ENCODE results near the gene JOSD1. TPM values are rescaled to one million over a fixed set of nuclear protein-coding genes. Genes with fewer than 3 reads are reported as not detected.

JOSD1 gene
- 10 to 100 TPM; 15.6 to 20.6 TPM for total RNA-seq
- 10 to 100 TPM in 1 of 2 donors, 1 to 10 TPM in 1; 3.4 to 13.8 TPM for polyA plus RNA-seq

DNA sequence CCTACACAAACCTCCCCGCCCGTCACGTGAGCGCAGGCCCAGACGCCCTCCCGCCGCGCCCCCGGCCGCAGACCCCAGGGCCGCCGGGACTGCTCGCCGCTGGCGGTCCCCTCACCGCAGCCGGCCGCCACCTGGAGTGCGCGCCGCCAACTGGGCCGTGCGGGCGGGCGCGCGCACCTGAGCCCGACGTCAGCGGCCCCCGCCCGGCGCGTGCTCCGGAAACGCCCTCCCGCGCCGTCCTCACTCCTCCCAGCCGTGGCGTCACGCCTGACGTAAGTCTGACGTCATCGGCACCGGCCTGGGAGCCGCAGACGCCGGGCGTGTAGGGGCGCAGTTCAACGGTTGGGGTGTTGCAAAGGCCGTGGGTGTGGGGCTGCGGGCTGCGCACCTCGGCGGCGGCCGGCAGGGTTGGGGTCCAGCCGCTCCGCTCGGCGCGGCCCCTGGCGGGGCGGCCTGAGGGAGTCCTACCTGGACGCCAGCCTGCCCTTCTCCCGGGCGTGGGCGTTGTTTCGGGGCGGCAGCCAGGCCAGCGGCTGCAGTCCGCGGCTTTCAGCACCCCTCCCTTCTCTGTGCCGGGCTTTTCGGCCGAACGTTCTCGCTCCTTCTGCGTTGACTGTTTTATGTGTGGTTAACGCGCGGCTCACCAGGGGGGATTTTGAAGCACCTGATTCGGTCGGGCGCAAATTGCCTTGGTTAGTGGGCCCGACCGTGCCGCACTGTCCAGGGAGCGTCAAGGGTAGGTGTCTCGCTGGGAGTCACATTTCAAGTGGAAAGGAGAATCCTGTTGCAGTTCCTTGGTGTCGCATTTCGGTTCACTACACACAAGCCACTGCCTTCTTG lies at the start of gene JOSD1:
JOSD1 (minus strand) TSS at position 155 of the 840 bp plus-strand sequence. CDS start 956 bp downstream, outside the sequence.
- Histone ChIP-seq H3K4me1 (ENCODE audit: control insufficient read depth in 4 of 4, insufficient read depth in 4 of 4, low read length in 3 of 4) (peaks cover 8 to 45% (median 33%) of the 10 kb centered on the region in 4 donors), H3K9ac (ENCODE audit: low read depth in 1 of 2, low read length in 2 of 2) (peak within 1 kb of the TSS; percentile 89 to 97), H3K27me3 (ENCODE audit: control insufficient read depth in 4 of 4, insufficient read depth in 4 of 4, low read length in 3 of 4) (no peaks in the 10 kb centered on the region), H3K9me3 (ENCODE audit: control insufficient read depth in 4 of 4, low read length in 3 of 4) (no peaks in the 10 kb centered on the region), H3K36me3 (ENCODE audit: control insufficient read depth in 4 of 4, insufficient read depth in 3 of 4, low read depth in 1 of 4, low read length in 3 of 4) (no peaks in the 10 kb centered on the region), H3K4me3 (ENCODE audit: low read depth in 1 of 3, low read length in 3 of 3) (peak within 1 kb of the TSS; percentile 65 to 83 (median 67)), H3K27ac (ENCODE audit: low read depth in 1 of 2, low read length in 2 of 2) (peak within 1 kb of the TSS; percentile 90 to 98)
- WGBS = under 1% methylated on average over 94 of the region's 94 CpGs
- peak; percentile 82 for TF ChIP-seq REST (IDR thresholded peaks at IDR 0.05)
- no peak for TF ChIP-seq RXRA (IDR thresholded peaks at IDR 0.05)
- peak in 1 of 2 donors; percentile 60 for TF ChIP-seq GABPA (IDR thresholded peaks at IDR 0.05 in 1 of 2, conservative IDR thresholded peaks at IDR 0.05 in 1 of 2)
- peak; percentile 84 to 98 for TF ChIP-seq EGR1 (IDR thresholded peaks at IDR 0.05; ENCODE audit: low read depth in 2 of 2)
- TF ChIP-seq FOXA2 (IDR thresholded peaks at IDR 0.05) = no peak
- no peak for TF ChIP-seq MAX (IDR thresholded peaks at IDR 0.05)
- peak; percentile 69 to 73 for TF ChIP-seq JUND (IDR thresholded peaks at IDR 0.05)
- peak; percentile 37 for TF ChIP-seq SP1 (IDR thresholded peaks at IDR 0.05)
- TF ChIP-seq TAF1 (conservative IDR thresholded peaks at IDR 0.05) = no peak
- no peak for TF ChIP-seq HNF4A (conservative IDR thresholded peaks at IDR 0.05)
- TF ChIP-seq, protein P1, sequence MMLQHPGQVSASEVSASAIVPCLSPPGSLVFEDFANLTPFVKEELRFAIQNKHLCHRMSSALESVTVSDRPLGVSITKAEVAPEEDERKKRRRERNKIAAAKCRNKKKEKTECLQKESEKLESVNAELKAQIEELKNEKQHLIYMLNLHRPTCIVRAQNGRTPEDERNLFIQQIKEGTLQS (IDR thresholded peaks at IDR 0.05) = no peak
- TF ChIP-seq NR2F2 (IDR thresholded peaks at IDR 0.05) = no peak
- TF ChIP-seq RAD21 (IDR thresholded peaks at IDR 0.05) = no peak
- TF ChIP-seq HNF4G (IDR thresholded peaks at IDR 0.05) = no peak
- TF ChIP-seq YY1 (IDR thresholded peaks at IDR 0.05) = no peak
- TF ChIP-seq FOXA1 (IDR thresholded peaks at IDR 0.05) = no peak
- TF ChIP-seq, protein P2, sequence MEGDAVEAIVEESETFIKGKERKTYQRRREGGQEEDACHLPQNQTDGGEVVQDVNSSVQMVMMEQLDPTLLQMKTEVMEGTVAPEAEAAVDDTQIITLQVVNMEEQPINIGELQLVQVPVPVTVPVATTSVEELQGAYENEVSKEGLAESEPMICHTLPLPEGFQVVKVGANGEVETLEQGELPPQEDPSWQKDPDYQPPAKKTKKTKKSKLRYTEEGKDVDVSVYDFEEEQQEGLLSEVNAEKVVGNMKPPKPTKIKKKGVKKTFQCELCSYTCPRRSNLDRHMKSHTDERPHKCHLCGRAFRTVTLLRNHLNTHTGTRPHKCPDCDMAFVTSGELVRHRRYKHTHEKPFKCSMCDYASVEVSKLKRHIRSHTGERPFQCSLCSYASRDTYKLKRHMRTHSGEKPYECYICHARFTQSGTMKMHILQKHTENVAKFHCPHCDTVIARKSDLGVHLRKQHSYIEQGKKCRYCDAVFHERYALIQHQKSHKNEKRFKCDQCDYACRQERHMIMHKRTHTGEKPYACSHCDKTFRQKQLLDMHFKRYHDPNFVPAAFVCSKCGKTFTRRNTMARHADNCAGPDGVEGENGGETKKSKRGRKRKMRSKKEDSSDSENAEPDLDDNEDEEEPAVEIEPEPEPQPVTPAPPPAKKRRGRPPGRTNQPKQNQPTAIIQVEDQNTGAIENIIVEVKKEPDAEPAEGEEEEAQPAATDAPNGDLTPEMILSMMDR (IDR thresholded peaks at IDR 0.05; ENCODE audit: low read depth, low read length, missing input control) = no peak
- no peak for TF ChIP-seq ZBTB33 (IDR thresholded peaks at IDR 0.05)
- peak; percentile 99 for DNase-seq (ENCODE audit: low spot score)

Measured in liver (tissue), 9 donors.